ENCODE data around the gene SHTN1.

The SHTN1 gene

DNA sequence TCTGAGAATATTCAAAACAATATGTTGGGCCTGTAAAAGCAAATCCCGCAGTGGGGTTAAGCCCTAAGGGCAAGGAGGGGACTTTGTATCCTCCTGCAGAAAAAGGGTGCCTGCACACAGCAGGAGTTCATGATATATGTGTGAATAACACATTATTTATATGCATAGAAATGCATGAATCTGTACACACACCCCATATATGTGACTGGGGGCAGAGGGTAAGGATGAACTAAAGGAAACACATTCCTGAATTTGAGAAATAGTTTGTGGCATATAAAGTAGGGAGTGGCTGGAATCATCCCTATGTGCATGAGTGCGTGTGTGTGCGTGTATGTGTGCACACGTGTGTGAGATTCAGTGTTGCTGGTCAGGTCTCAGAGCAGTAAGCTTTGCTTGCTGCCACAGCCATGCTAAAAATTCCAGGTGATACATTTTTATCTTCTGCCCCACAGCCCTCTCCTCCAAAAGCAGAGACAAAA, 136.8 kb downstream of the SHTN1 start:
- no peak for DNase-seq

DNA sequence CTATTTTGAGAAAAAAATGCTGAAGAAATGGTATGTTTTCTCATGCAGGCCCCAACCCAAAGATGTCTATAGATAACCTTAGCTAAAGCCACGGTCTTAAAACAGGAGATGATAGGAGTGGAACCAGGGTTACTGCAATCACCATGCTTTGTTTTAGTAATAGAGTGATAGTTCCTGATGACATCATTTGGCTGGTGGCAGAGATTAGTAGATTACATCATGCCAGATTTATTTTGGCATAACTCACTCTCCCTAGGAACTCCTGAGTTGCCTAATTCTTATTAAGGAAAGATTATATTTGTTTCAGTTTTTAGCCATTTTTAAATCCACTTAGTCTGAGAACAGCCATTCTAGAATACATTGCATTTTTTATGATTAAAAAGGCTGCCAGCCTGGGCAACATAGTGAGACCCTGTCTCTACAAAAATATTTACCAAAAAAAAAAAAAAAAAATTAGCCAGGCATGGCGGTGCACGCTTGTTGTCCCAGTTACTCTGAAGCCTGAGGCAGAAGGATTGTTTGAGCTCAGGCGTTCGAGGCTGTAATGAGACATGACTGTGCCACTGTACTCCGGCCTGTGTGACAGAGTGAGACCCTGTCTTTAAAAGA, 137.9 kb downstream of the SHTN1 start:
- DNase-seq = no peak

DNA sequence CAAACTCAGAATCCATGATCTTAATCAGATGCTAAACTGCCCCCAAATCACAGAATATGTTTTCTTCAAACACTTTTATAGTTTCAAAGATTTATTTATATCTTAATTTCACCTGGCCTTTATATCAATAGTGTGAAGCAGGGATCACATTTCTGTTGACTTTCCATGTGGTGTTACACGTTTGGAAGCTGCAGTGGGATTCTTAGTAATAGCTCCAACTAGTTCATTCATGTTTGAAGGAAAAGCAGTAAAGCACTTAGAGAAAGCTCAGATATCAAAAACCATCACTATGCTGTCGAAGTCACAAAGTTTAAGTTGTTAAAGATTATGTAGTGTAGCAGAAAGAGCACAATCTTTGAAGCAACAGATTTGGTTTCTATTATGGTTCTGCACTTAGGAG, 138.9 kb downstream of the SHTN1 start:
- DNase-seq = no peak

DNA sequence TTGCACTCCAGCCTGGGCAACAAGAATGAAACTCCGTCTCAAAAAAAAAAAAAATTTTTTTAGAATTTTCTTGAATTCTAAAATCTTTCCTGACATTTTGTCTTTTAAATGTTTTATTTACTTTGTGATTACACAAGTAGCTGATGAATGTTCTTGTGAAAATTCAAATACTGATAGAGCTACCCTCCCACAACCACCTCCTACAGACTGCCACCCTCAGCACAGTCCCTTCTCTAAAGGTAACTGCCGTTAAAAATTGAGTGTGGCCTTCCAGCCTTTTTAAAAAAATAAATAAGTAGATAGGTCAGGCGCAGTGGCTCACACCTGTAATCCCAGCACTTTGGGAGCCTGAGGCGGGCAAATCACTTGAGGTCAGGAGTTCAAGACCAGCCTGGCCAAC, 140.6 kb downstream of the SHTN1 start:
- no peak for DNase-seq

DNA sequence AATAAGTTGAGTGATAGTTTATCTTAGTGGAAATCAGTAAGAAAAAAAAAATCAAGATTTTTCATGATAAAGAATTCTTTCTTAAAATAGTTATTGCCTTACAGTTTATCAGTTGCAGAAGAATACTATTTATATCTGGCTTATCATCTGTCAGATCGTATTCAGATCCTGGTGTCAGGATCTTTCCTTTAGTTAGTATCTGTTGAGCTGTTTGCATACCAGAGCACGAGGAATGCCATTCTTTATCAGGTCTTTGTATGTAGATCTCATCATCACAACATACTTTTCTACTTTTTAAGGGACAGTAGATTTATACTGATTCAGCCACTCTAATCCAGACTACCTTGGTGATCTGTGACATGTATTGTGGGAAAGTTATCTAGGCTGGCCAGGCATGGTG, 143.2 kb downstream of the SHTN1 start:
- no peak for DNase-seq

DNA sequence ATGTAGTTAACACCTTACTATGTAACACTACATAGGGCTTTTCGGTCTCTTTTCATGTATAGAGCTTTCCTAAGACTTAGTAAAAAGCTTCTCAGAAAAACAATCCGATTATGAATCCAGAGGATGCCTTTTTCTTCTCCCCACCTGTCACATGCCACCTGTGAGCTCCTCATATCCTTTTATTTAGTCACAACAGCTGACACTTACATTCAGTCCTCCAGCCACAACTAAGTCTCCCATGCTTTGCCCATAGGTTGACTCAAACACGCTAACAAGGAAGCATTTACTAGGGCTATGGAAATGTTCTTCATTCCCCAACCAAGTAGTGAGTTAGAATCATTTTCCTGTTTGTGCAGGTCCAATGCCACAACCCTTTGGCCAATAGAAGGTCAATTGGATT, 147.8 kb downstream of the SHTN1 start:
- no peak for DNase-seq

DNA sequence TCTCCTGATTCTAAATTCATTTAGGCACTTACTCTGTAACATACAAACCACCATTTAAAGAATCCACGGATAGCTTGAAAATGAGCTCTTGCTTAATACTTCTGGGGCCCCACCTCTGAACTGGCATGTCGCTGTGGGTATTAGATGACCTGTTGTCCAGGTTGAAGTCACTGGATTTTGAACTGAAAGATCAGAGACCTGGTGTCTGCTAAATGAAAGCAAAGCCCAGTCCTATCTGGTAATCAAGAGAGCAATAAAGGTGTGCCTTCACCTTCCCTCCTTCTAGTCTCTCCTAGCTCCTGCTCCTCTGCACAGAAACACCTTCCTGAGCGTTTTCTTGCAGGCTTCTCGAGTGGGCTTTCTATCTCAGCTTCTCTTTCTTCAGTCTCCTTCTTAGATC, 151.3 kb downstream of the SHTN1 start:
- no peak for DNase-seq

DNA sequence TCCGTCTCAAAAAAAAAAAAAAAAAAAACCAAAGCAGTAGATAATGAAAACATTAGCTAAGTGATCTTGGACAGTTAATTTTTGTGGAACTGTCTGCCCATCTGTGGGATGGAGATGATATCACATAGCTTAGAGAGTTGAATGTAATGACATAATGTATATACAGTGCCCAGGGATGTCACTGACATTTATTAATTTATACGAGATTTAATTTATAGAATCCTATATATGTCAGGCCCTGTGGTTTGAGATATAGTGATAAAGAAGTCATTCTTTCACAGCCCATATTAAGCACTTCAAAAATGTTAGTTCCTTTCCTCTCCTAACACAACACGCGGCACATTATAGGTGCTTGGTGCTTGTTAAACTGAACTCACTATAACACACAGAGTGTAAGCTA, 151.7 kb downstream of the SHTN1 start:
- DNase-seq = no peak

DNA sequence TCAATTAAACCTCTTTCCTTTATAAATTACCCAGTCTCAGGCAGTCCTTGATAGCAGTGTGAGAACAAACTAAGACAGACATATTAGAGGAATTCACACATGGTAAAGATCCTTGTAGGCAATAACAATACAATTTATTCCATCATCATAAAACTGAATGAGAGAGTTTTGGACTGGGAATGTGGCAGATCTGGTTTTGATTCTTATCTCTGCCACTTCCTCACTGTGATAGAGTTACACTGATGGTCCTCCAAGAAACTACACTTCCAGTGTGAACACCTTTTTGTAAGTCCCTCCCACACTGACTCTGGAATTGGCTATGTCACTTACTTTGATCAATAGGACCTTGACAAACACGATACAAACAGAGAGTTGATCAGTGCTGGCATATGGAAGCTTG, 152.7 kb downstream of the SHTN1 start:
- DNase-seq = no peak

DNA sequence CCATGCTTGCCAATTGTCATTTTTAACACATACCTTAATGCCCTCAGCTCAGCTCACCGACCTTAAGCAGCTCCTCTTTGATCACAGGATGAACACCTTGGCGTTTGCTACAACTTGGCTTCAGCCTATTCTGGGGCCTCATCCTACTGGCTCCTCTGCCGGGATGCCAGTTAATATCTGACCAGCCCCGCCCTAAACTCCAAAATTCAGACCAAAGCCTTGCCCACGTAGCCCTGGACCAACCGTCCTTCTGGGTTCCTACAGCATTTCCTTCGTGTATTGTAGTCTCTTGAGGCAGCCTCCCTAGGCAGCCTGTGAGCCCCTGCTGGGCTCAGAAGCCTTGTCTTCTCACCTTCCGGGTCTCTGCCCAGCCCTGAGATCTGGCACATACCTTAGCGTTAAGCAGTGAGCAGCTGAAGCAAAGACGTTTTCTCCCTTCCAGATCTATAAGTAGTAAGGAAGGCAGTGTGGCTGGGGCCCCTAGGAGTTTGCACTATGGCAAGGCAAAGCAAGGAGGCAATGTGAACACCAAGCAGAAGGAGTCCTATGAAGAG, 154.9 kb downstream of the SHTN1 start:
- DNase-seq = no peak

DNA sequence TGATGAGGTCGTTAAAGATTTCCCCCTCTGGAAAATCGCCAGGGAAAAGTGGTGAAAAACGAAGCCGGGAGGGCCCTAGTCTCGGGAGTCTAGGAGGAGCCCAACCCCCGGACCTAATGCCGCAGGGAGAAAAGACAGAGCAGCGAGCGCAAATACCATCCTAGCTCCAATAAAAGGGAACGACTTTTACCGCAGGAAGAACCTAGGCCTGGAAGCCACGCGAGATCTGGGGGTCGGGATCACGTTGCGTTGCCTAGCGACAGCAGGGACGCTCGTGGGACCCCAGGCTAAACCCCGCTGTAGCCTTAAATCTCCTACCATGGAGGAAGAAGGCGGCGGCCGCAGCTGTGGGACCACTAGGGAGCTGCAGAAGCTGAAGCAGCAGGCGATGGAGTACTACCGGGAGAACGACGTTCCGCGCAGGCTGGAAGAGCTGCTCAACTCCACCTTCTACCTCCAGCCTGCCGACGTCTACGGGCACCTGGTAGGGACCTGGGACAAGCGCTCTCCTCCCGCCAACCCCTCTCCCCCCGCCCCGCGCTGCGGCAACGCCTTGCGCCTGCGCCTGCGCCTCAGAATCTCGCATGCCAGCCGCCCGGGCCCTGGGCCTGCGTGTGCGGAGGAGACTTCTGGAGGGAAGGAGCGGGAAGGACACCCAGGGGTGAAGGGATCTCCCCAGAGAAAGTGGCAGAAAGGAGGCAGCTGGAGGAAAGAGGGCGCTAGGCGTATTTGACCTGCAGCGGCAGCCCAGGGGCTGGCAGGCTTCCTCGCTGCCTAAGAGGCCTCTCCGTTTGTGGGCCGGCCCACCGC, 155.5 kb downstream of the SHTN1 start, which contains the start of gene ENO4:
Gene ENO4, plus strand, starts transcription at position 252 of the 810 bp plus-strand sequence. Its CDS starts 68 bp downstream, at position 320.
- DNase-seq = peak in 3 of 5 donors; percentile 14 to 27 (median 21)

DNA sequence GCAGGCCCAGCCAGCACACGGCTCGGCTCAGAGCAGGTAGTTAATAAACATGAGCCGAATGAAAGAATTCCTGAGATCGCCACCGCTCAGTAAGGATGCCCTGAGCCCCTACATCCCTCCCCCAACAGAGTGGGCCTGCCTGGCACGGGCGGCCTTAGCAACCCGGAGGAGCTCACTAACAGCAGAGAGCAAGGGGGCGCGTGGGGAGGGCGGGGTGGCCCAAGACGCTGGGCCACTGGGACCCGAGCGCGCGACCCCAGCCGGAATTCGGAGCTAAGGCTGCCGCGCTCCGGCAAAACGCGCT, 156.1 kb downstream of the SHTN1 start:
- DNase-seq = no peak

DNA sequence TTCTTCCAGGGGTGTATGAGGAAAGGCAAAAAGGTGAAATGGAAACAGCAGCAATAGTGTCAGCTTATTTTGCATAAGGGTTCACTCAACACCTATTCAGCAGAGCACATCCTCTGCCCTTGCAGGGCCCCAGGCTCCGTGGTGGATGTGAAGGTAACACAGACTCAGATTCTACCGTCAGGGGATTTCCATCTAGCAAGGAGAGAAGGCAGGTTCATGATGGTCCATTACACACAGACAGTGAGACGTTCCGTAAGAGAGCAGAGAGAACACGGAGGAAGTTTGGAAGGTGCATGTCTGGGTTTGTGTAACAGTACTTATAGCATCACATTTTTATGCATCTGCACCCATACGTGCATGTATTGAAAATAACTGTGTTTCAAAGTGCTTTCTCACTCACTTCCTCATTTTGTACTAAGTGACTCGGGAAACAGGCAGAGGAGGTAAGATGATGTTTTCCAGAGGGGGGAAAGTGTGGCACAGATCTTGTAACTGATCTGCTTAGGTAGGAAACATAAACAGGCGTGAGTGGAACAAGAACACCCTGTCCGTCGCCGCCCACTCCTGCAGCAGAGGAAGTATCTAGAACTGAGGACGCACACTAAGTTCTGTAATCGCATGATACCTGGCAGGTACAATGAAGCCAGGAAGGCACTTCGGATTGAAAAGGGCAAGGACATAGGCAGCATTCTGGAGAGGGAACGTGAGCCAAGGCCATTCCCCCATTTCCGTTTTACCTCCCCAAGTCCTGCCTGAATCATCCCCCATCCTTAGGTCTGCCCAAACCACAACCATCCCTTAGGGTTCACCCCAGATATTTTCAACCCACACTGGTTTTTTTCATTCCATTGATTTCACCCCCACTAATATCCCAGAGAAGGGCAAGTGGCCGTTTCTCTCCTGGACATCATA, 156.7 kb downstream of the SHTN1 start:
- peak in 1 of 5 donors; percentile 16 for DNase-seq

DNA sequence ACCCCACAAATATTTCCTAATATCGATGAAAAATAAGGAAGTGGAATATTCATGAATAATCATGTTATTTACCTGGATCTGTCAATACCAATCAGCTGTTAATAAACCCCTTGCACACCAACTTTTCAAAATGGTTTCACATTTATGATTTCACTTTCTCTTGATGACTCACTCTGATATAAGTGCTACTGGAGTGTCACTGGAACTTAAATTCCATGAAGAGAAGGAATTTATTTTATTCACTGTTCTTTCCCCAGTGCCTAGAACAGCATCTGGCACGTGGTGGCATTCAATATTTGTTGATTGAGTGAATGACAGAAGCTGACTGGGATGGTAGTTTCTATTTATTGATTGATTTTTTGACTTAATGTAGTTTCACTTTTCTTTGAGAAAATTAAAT, 159.2 kb downstream of the SHTN1 start:
- no peak for DNase-seq

DNA sequence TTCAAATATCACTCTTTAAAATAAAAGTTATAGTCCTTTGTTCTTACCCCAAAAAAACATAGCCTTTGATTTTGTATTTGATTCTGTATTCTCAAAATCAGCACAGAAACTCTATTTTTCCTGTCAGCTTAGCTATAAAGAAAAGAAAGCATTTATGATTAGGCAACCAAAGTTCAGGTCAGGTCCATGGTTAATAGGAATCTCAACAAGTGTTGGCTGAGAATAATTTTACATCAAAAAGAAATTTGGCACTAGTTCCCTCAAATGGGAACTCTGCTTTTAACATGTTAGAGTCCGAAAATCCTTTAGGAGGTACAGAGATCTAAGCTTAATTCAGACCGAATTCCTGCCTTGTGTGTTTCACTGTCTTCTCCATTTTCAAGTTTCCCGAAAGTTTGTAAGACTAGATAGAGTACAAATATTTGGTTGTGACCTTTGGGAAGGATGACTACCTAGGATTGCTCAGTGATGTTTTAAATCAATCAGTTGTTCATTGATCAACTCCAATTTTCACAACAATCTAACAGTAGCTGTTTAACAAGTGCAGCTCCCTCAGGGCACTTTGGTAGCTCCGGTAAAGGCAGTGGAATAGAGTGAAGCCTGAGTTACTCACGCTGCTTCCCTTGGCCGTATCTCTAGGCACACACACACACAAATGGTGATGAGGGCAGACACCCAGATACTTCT, 164.5 kb downstream of the SHTN1 start:
- DNase-seq = no peak

DNA sequence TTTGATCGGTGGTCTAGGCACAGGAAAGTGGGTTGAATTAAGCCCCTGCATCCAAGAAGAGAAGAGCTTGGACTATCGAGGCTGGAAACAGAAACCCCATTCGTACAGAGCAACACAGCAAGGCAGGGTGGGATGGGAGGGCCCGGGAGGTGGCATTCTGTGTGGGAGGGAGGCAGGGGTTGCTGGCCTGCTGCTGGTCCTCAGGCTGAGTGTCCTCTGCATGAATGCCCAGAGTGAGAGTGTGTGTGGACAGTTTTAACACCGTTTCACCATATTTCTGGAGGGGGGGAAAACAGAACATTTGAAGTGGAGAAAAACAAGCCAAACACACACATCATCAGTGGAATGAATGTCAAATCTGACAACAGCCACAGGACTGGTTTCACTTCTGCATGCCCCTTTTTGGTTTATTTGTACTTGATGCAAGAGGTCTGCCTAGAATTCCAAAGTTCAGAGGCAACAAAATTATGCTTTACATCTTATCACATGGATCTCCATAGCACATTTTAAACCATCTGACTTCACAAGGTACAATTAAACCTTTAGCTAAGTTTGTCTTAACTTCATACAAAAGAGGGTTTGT, 166.8 kb downstream of the SHTN1 start:
- no peak for DNase-seq

DNA sequence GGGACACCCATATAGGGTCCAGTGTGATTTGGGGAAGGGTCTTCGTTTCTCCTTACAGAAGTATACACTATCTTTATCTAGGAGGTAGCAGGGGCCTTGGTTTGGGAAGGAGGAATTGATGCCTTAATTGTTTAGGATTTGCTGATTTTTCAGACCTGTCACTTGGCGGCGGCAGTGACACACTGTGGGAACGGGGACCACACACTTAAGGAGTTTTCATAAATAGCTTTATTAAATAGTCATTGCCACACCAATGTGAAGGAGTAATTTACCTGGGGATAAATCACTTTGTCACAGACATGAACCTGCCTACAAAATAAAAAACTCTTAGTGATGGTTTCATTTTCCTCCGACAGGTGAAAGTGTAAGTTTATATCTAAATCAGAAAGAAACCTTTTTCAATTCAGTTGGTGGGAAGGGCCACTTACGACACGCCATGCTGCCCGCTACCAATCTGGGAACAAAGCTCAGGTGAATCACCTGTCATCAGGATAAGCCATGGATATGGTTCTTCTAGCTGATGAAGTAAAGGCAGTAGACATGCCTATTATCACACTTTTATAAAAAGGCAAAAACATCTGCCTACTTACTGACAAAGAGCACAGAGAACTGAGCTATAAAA, 168.0 kb downstream of the SHTN1 start:
- DNase-seq = no peak

DNA sequence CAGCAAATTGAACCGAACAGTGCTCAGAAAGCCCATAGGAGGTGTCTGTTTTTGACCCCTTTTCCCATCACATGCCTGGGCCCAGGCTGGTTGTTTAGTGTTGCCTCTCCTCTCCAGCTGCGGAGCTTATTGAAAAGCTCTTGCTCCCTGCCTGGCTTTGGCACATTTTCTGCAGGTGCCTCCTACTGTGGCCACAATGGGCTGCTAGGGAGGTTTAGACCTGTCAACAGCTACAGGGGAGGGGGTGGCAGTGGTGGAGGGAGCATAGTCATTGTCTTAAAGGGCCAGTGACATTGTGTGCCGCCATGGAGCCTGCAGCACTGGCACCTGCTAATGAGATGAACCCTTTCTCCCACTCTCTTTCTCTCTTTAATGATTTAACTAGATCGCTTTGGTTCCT, 168.9 kb downstream of the SHTN1 start:
- DNase-seq = no peak

DNA sequence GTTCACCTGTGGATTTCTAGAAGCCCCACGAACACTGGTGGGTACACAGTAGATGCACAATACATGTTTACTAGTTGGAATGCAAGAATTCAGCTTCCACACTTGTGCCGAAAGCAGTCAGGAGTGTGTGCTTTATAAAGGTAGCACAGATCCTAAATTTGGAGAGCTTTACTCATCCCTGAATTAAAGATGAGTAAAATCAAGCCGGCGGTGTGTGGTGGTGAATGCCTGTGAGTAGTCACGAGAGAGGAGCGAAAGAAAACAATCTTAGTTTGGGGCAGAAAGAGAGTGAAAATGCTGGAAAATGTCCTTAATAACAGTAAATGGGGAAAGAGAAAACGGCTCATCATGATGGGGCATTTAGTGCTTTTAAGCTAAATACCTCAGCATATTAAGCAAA, 169.3 kb downstream of the SHTN1 start:
- no peak for DNase-seq

DNA sequence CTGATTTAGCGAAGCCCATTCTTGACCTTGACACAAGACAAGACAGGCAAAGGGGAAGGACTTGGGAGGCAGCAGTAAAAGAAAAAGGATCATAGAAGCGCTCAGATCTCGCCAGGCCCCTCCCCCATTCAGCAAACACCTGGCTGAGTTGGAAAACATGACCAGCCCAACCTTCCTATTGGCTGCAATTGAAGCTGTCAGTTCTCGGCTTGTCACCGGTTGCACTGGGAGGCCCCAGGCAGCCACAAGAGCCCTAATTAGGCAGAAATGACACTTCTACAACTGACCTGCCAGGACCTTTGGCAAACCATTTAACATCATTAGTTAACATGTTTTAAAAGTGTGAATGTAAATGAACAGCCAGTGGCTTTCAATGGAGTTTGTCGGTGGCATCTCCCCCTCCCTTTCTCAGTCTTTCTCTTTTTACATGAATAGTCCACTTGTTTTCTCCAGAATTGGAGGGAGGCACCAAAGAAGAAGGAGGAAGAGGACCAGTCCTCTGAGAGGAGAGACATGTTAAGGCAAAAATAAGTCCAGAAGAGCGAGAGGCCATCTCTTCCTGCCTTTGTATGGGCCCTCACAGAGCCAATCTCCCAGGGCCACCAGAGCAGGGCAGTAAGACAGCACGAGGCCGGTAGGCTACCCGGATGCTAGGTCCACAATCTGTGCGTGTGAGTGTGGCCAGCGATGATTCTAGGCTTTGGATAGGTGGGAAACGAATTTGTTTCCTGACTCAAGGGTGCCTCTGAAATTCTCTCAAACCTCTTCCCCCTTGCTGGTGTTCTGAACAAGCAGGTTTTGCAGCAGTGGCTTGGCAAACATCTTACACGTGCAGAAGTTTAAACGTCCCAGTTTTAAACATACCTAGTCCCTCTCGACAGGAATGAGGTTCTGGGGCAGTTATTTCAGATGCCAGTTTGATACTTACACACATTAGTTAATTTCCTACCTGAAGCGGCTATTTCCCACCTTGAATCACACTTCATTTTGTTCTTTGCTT, 170.7 kb downstream of the SHTN1 start:
- DNase-seq = no peak
